Measurements from ENCODE around the gene AFF1.

Gene AFF1

DNA sequence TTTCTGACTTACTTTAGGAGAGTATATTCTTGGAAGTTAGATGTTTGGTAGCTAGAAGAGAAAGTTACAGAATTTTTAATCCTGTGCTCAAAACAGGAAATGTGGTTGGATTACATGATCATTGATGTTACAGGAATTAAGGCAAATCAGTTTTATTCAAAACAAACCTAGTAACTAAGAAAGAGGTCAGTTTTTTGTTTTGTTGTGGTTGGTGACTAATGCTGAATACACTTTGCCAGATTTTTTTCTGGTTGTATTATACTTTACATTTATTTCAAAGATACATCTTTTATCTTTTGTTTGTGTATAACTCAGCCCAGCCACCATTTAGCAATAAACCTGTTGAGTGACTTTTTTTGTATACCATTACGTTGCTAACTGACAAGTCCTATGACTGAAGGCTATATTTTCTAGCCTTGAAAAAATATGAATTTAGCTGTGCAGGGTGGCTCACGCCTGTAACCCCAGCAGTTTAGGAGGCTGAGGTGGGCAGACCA is 168.9 kb downstream of the AFF1 start:
- in situ Hi-C loops (cut with HindIII; ENCODE audit: low sequenced_read_pairs): no loop called here
- TF ChIP-seq, protein P1, sequence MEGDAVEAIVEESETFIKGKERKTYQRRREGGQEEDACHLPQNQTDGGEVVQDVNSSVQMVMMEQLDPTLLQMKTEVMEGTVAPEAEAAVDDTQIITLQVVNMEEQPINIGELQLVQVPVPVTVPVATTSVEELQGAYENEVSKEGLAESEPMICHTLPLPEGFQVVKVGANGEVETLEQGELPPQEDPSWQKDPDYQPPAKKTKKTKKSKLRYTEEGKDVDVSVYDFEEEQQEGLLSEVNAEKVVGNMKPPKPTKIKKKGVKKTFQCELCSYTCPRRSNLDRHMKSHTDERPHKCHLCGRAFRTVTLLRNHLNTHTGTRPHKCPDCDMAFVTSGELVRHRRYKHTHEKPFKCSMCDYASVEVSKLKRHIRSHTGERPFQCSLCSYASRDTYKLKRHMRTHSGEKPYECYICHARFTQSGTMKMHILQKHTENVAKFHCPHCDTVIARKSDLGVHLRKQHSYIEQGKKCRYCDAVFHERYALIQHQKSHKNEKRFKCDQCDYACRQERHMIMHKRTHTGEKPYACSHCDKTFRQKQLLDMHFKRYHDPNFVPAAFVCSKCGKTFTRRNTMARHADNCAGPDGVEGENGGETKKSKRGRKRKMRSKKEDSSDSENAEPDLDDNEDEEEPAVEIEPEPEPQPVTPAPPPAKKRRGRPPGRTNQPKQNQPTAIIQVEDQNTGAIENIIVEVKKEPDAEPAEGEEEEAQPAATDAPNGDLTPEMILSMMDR (IDR thresholded peaks at IDR 0.05; ENCODE audit: low read depth, low read length): no peak
- DNase-seq (ENCODE audit: low read depth, low spot score): peak; percentile 91
- H3K4me3 ChIP-seq (ENCODE audit: low read depth, low read length): no peak overlapping the region

GRCh38 chr4:87105101-87105845 is 170.5 kb downstream of the AFF1 start:
- in situ Hi-C loops (cut with HindIII; ENCODE audit: low sequenced_read_pairs): no loop called here
- H3K4me3 ChIP-seq (ENCODE audit: low read depth, low read length): no peak overlapping the region
- TF ChIP-seq, protein P1 (IDR thresholded peaks at IDR 0.05; ENCODE audit: low read depth, low read length): no peak
- no peak for DNase-seq (ENCODE audit: low read depth, low spot score)

DNA sequence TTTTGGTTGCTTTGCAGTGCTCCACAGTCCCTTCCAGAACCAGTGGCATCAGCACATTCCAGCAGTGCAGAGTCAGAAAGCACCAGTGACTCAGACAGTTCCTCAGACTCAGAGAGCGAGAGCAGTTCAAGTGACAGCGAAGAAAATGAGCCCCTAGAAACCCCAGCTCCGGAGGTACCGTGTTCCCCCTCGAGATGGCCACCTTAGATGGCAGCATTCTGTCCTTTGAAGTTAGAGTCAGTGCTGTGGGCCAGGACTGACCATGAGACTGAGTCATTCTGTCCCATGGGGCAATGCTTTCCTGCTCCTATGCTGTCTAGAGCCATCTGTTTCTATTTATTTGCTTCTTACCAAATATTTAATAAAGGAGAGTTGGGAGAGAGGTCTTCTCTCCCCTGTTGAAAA is 173.3 kb downstream of the AFF1 start:
- H3K4me3 ChIP-seq (ENCODE audit: low read depth, low read length): no peak overlapping the region
- TF ChIP-seq, protein P1 (IDR thresholded peaks at IDR 0.05; ENCODE audit: low read depth, low read length): no peak
- DNase-seq (ENCODE audit: low read depth, low spot score): peak; percentile 88
- in situ Hi-C loops (cut with HindIII; ENCODE audit: low sequenced_read_pairs): no loop called here

- H3K4me3 ChIP-seq (ENCODE audit: low read depth, low read length): no peak overlapping the region
- no peak for DNase-seq (ENCODE audit: low read depth, low spot score)
- in situ Hi-C loops (cut with HindIII; ENCODE audit: low sequenced_read_pairs): no loop called here
- TF ChIP-seq, protein P1 (IDR thresholded peaks at IDR 0.05; ENCODE audit: low read depth, low read length): no peak
Measured at GRCh38 chr4:87109121-87109520, 174.3 kb downstream of the AFF1 start.

GRCh38 chr4:87109945-87110344 is 175.1 kb downstream of the AFF1 start:
- no peak overlapping the region for H3K4me3 ChIP-seq (ENCODE audit: low read depth, low read length)
- no peak for DNase-seq (ENCODE audit: low read depth, low spot score)
- in situ Hi-C loops (cut with HindIII; ENCODE audit: low sequenced_read_pairs): no loop called here
- TF ChIP-seq, protein P1 (IDR thresholded peaks at IDR 0.05; ENCODE audit: low read depth, low read length): no peak

GRCh38 chr4:87112063-87112462 is 177.3 kb downstream of the AFF1 start:
- no peak for DNase-seq (ENCODE audit: low read depth, low spot score)
- TF ChIP-seq, protein P1 (IDR thresholded peaks at IDR 0.05; ENCODE audit: low read depth, low read length): no peak
- in situ Hi-C loops (cut with HindIII; ENCODE audit: low sequenced_read_pairs): no loop called here
- H3K4me3 ChIP-seq (ENCODE audit: low read depth, low read length): no peak overlapping the region
